HepG2 (cell line): Measurements from ENCODE around the gene MZF1. TPM values are rescaled to one million over a fixed set of nuclear protein-coding genes. Genes with fewer than 3 reads are reported as not detected.
A peak's percentile ranks its signal among the peaks of the same experiment; 100 is the strongest.

Source experiments
- ATAC-seq: fragments of 200-7000 bp; cut with Tn5 transposase; 3 replicates; pipeline ENCODE4 v1.9.1; 2020; ENCODE audit warnings: mild to moderate bottlenecking, moderate library complexity
- BruUV-seq: library from RNA; stranded (reverse); fragments of 400-500 nt; replicated peaks from 2 replicates; lab custom pipeline; 2021; lab: Mats Ljungman, UMichigan
- CTCF ChIA-PET: fragments of 300-600 bp; formaldehyde crosslinking; extraction: SDS; loops from one replicate; lab custom pipeline; 2021; ENCODE audit warnings: low total read pairs, inconsistent platforms, low intra/inter-chr PET ratio; lab: Yijun Ruan, JAX
- POLR2A ChIA-PET: fragments of 350-600 bp; sonication (Branson Sonifier 250); formaldehyde crosslinking; loops from one replicate; lab custom pipeline; 2020; ENCODE audit warnings: antibody characterized with exemption, inconsistent platforms; lab: Yijun Ruan, JAX
- DNase-seq: peaks from one replicate; pipeline ENCODE4 v3.0.0-alpha.2; 2015; ENCODE audit warnings: low spot score
- FAIRE-seq: peaks from 3 replicates; lab custom pipeline; 2011; peaks lifted over from hg19 to GRCh38; lab: Jason Lieb, UNC
- H2AFZ ChIP-seq: one replicate; pipeline ENCODE4 v1.6.1; 2011; ENCODE audit warnings: low read length, inconsistent platforms
- H3K27ac ChIP-seq: fragments of 300-600 bp; 3 replicates; pipeline ENCODE4 v1.8.0; 2011; ENCODE audit warnings: mixed run types, mild to moderate bottlenecking, mixed read lengths, low read length, inconsistent platforms; ENCODE audit not compliant: insufficient read depth; ENCODE audit errors: extremely low read length
- H3K27me3 ChIP-seq, 2 experiments: fragments of 200-600 bp in 1 of 2; 2 replicates in 1 of 2; 3 replicates in 1 of 2; pipeline versions ENCODE4 v1.6.0 to v1.8.0; 2011; ENCODE audit warnings: low read length in 2 of 2, mild to moderate bottlenecking in 2 of 2, moderate library complexity in 2 of 2, inconsistent platforms in 1 of 2; ENCODE audit not compliant: insufficient read depth in 2 of 2, control insufficient read depth in 1 of 2
- H3K36me3 ChIP-seq, 2 experiments: fragments of 200-600 bp in 1 of 2; replicated peaks in 1 of 2; 2 replicates in 1 of 2; 3 replicates in 1 of 2; pipeline versions ENCODE4 v1.5.1 to v1.8.0; 2011; ENCODE audit warnings: low read length in 2 of 2, inconsistent platforms in 1 of 2; ENCODE audit not compliant: insufficient read depth in 2 of 2, control insufficient read depth in 1 of 2
- H3K4me1 ChIP-seq: 2 replicates; pipeline ENCODE4 v1.5.1; 2012; ENCODE audit warnings: low read length, inconsistent platforms; ENCODE audit not compliant: insufficient read depth
- H3K4me2 ChIP-seq: 2 replicates; pipeline ENCODE4 v1.6.0; 2011; ENCODE audit warnings: low read depth, low read length, inconsistent platforms
- H3K4me3 ChIP-seq, 3 experiments: fragments of 200-600 bp in 1 of 3; sonication (generic), shearing (Covaris generic) in 1 of 3; replicated peaks in 1 of 3; 2 replicates each; pipeline ENCODE4 v1.5.1; 2011 to 2016; ENCODE audit warnings: low read length in 3 of 3, inconsistent platforms in 2 of 3, low read depth in 2 of 3, mild to moderate bottlenecking in 2 of 3, control low read depth in 1 of 3, mixed read lengths in 1 of 3; ENCODE audit not compliant: insufficient read depth in 1 of 3
- H3K79me2 ChIP-seq: one replicate; pipeline ENCODE4 v1.6.1; 2011; ENCODE audit warnings: low read length, inconsistent platforms; ENCODE audit not compliant: insufficient read depth
- H3K9ac ChIP-seq: 2 replicates; pipeline ENCODE4 v1.6.0; 2011; ENCODE audit warnings: mild to moderate bottlenecking, low read depth, low read length, inconsistent platforms; ENCODE audit not compliant: insufficient read depth
- H3K9me3 ChIP-seq: 2 replicates; pipeline ENCODE4 v1.5.1; 2012; ENCODE audit warnings: mild to moderate bottlenecking, low read length
- H4K20me1 ChIP-seq: 2 replicates; pipeline ENCODE4 v1.6.0; 2011; ENCODE audit warnings: inconsistent platforms, mild to moderate bottlenecking, low read length, moderate library complexity; ENCODE audit not compliant: insufficient read depth
- HCFC1 ChIP-seq: fragments of 150-350 bp; IDR thresholded peaks from 2 replicates; pipeline ENCODE4 v1.6.1; 2014; ENCODE audit warnings: low read depth, low read length
- KAT8 ChIP-seq: IDR thresholded peaks from 2 replicates; pipeline ENCODE4 v1.6.1; 2016; ENCODE audit warnings: missing genetic modification reagents, missing compliant biosample characterization
- LCORL ChIP-seq, 2 experiments: fragments of 450-650 bp in 1 of 2; sonication (generic) in 1 of 2; formaldehyde crosslinking in 1 of 2; IDR thresholded peaks; 2 replicates each; pipeline versions ENCODE4 v1.5.0 to v1.6.1; 2017 to 2020; ENCODE audit warnings: antibody characterized with exemption in 1 of 2, missing genetic modification reagents in 1 of 2
- NR2C2 ChIP-seq: sonication (generic); formaldehyde crosslinking; IDR thresholded peaks from 2 replicates; pipeline ENCODE4 v1.4.0; 2020; ENCODE audit warnings: missing genetic modification reagents, mild to moderate bottlenecking, moderate library complexity, borderline replicate concordance
- NR2F1 ChIP-seq, 2 experiments: fragments of 450-650 bp in 1 of 2; formaldehyde crosslinking in 1 of 2; IDR thresholded peaks; 2 replicates each; pipeline versions ENCODE4 v1.5.0 to v1.6.1; 2016 to 2020; ENCODE audit warnings: mild to moderate bottlenecking in 1 of 2, missing compliant biosample characterization in 1 of 2, missing genetic modification reagents in 1 of 2, moderate library complexity in 1 of 2
- NR2F2 ChIP-seq: IDR thresholded peaks from 2 replicates; pipeline ENCODE4 v1.6.1; 2012; ENCODE audit warnings: low read depth, inconsistent platforms, borderline replicate concordance
- NR2F6 ChIP-seq, 2 experiments: IDR thresholded peaks; 2 replicates each; pipeline ENCODE4 v1.6.1; 2016; ENCODE audit warnings: antibody characterized with exemption in 1 of 2, mild to moderate bottlenecking in 1 of 2
- SRF ChIP-seq: IDR thresholded peaks from 2 replicates; pipeline ENCODE4 v1.6.1; 2011; ENCODE audit warnings: mild to moderate bottlenecking, low read depth, low read length, moderate library complexity
- TCF12 ChIP-seq, 2 experiments: fragments of 450-650 bp in 1 of 2; sonication (generic) in 1 of 2; formaldehyde crosslinking in 1 of 2; IDR thresholded peaks; 2 replicates each; pipeline versions ENCODE4 v1.6.1 to v1.8.0; 2017 to 2022; ENCODE audit warnings: antibody characterized with exemption in 1 of 2, mild to moderate bottlenecking in 1 of 2, missing genetic modification reagents in 1 of 2, moderate library complexity in 1 of 2
- ZKSCAN8 ChIP-seq: IDR thresholded peaks from 2 replicates; pipeline ENCODE4 v1.6.1; 2016; ENCODE audit warnings: borderline replicate concordance, missing genetic modification reagents, missing compliant biosample characterization
- ZNF34 ChIP-seq: sonication (generic); formaldehyde crosslinking; IDR thresholded peaks from 2 replicates; pipeline ENCODE4 v1.4.0; 2020; ENCODE audit warnings: mild to moderate bottlenecking, missing genetic modification reagents, borderline replicate concordance
- ZNF430 ChIP-seq: sonication (generic); formaldehyde crosslinking; IDR thresholded peaks from 2 replicates; pipeline ENCODE4 v1.9.0; 2021; ENCODE audit warnings: mild to moderate bottlenecking, missing genetic modification reagents
- ZNF598 ChIP-seq: sonication (generic); formaldehyde crosslinking; IDR thresholded peaks from 2 replicates; pipeline ENCODE4 v1.5.1; 2020; ENCODE audit warnings: mild to moderate bottlenecking, missing genetic modification reagents, borderline replicate concordance
- ZNF713 ChIP-seq: sonication (generic); formaldehyde crosslinking; IDR thresholded peaks from 2 replicates; pipeline ENCODE4 v1.4.0; 2020; ENCODE audit warnings: mild to moderate bottlenecking, missing genetic modification reagents
- ZNF879 ChIP-seq: sonication (generic); formaldehyde crosslinking; IDR thresholded peaks from 2 replicates; pipeline ENCODE4 v1.8.1; 2023; ENCODE audit warnings: missing genetic modification reagents
- ZSCAN20 ChIP-seq: sonication (generic); formaldehyde crosslinking; IDR thresholded peaks from 2 replicates; pipeline ENCODE4 v1.4.0; 2020; ENCODE audit warnings: missing genetic modification reagents, mild to moderate bottlenecking, borderline replicate concordance
- WGBS: methylation state at CpG from one replicate; pipeline ENCODE4 v1.1.6; 2017; ENCODE audit warnings: low lambda C conversion rate; 5-methylcytosine and 5-hydroxymethylcytosine counted together
- in situ Hi-C: cut with HindIII; loops from 2 replicates; pipeline ENCODE4 v1.10.0; 2017; ENCODE audit warnings: low pct_unique_long_range_greater_than_20kb; ENCODE audit not compliant: extremely low pct_ligation_motif_present
- intact Hi-C: fragments of 100-400 bp; cut with micrococcal nuclease; formaldehyde crosslinking; loops from one replicate; pipeline ENCODE4 v1.10.0; 2022; ENCODE audit not compliant: unreplicated experiment
- polyA plus RNA-seq, 8 experiments: library from polyadenylated mRNA; depleted of rRNA in 3 of 8; stranded (reverse) in 7 of 8; unstranded in 1 of 8; fragments of >200 nt; fragmentation: Illumina TruSeq in 4 of 8; extraction: Trizol in 4 of 8; gene quantifications; 2 replicates each; pipeline versions ENCODE4 v1.2.1 to v1.2.3, GENCODE V29; 2011 to 2016; ENCODE audit warnings: low read depth in 4 of 8, missing spikeins in 1 of 8, mixed read lengths in 1 of 8; ENCODE audit not compliant: insufficient read depth in 1 of 8
- total RNA-seq, 5 experiments: library from RNA; depleted of rRNA; stranded (reverse); fragments of >200 nt; fragmentation: Illumina TruSeq; extraction: Trizol; gene quantifications; 2 replicates each; pipeline ENCODE4 v1.2.3, GENCODE V29; 2016; ENCODE audit warnings: low read depth in 1 of 5
- TF ChIP-seq, protein P1 (sequence below): IDR thresholded peaks from 2 replicates; pipeline ENCODE4 v1.6.1; 2016; ENCODE audit warnings: mild to moderate bottlenecking
- TF ChIP-seq, protein P2 (sequence below): sonication (generic); formaldehyde crosslinking; conservative IDR thresholded peaks from 2 replicates; pipeline ENCODE4 v1.8.0; 2022; ENCODE audit warnings: missing genetic modification reagents

The MZF1 gene
- total and polyA plus RNA-seq, 2 of the 13 experiments (the other 11 are each of a cell fraction or from before 2014, with no cell fraction given), result 3.1 to 8.1 TPM

DNA sequence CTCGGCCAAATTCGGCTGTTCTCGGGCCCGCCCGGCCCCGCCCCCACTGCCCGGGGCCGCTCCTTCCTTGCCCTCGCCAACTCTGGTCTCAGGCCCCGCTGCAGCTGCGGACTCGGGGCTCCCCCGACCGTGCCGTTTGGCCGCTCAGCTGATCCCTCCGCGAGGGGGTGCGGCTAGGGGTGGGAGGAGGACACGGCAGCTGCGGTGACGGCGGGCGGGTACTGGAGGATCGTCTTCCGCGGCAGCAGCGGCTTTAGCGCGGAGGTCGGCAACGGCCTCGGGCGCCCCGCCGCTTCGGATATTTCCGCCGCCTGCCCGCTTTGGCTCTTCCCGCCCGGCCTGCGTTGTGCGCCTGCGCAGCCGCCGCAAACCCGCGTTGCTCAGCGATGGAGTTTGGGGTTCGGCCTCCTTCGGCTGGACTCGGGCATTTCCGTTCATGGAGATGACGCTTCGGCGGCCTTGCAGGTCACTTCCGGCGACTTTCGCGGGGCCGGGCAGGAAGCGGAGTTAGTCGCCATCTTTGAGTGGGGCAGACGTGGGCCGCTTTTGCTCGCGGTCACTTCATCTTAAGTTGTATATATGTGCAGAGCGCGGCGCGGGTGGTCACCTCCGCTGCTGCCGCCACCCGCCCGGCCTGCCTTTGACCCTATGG, 14.4 kb downstream of the MZF1 start (continued):
- TF ChIP-seq KAT8 (CRISPR knock-in tag), result peak; percentile 64
- TF ChIP-seq LCORL (IDR thresholded peaks at IDR 0.05), result no peak
- TF ChIP-seq LCORL (CRISPR knock-in tag; IDR thresholded peaks at IDR 0.05), result peak; percentile 63
- peak; percentile 91; the same call in 1 of the 2 replicates for TF ChIP-seq ZNF713 (CRISPR knock-in tag)
- no peak for TF ChIP-seq SRF
- TF ChIP-seq, protein P1, sequence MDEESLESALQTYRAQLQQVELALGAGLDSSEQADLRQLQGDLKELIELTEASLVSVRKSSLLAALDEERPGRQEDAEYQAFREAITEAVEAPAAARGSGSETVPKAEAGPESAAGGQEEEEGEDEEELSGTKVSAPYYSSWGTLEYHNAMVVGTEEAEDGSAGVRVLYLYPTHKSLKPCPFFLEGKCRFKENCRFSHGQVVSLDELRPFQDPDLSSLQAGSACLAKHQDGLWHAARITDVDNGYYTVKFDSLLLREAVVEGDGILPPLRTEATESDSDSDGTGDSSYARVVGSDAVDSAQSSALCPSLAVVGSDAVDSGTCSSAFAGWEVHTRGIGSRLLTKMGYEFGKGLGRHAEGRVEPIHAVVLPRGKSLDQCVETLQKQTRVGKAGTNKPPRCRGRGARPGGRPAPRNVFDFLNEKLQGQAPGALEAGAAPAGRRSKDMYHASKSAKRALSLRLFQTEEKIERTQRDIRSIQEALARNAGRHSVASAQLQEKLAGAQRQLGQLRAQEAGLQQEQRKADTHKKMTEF, result peak; percentile 85; the same call in 1 of the 2 replicates

DNA sequence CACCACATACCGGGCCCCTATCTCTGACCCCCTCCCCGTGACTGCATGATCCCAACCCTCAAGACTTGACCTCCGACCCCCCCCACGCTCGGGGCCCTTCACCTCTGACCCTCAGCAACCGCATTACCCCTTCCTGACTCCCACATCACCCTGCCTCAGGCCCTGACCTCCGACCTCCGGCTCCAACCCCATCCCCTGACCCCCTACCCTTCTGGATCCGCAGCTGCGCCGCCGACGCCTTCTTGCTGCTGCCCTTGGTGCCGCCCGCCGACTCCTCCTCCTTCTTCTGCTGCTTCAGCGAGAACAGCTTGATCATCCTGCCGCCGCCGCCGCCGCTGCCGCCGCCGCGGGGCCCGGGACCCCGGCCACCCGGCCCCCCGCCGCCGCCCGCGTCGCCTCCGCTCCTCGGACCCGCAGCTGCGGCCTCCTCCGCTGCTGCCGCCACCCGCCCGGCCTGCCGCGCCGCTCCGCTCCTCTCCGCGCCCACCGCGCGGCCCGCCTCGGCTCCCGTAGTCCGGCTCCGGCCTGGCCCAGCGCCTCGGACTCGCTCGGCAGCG, 15.0 kb downstream of the MZF1 start, which contains the start of gene UBE2M:
UBE2M (minus strand) TSS at position 546 of the 557 bp plus-strand sequence; CDS start at position 316, 230 bp downstream.
- ChIA-PET POLR2A (interaction anchor here (2.0 to 3.9 kb wide), 6 partner anchors 14 to 47 kb away, joined by 8 to 42 read pairs (median 27); partner anchors contain the start of genes MZF1, SLC27A5, TRIM28 and ZBTB45), CTCF (no interaction called here)
- Histone ChIP-seq H3K79me2 (peaks cover 34% of the 10 kb centered on the region), H4K20me1 (no peaks in the 10 kb centered on the region), H2AFZ (no peak within 1 kb of the TSS), H3K4me2 (peak within 1 kb of the TSS; percentile 95), H3K9me3 (no peaks in the 10 kb centered on the region), H3K4me3 (peak within 1 kb of the TSS; percentile 81 to 84 (median 84)), H3K27me3 (no peaks in the 10 kb centered on the region), H3K4me1 (peaks cover 40% of the 10 kb centered on the region), H3K36me3 (peaks cover 8 to 9% of the 10 kb centered on the region in 2 experiments; a peak in 4 of 5 replicates), H3K9ac (peak within 1 kb of the TSS; percentile 98), H3K27ac (peak within 1 kb of the TSS; percentile 96)
- under 1% methylated on average over 23 of the region's 62 CpGs for WGBS
- no peak for ATAC-seq
- FAIRE-seq, result no peak
- BruUV-seq, result no TSS peak
- intact Hi-C loops, result no loop called here
- no peak for DNase-seq
- in situ Hi-C loops, result no loop called here
- TF ChIP-seq ZNF430 (CRISPR knock-in tag) (no peak), ZNF879 (CRISPR knock-in tag) (no peak), TCF12 (IDR thresholded peaks at IDR 0.05) (no peak), TCF12 (CRISPR knock-in tag; IDR thresholded peaks at IDR 0.05) (no peak), ZSCAN20 (CRISPR knock-in tag) (no peak), ZNF34 (CRISPR knock-in tag) (peak; percentile 5; the same call in 1 of the 2 replicates), ZNF598 (CRISPR knock-in tag) (no peak), NR2C2 (peak; percentile 67), NR2F2 (peak; percentile 41; the same call in 1 of the 2 replicates), ZKSCAN8 (CRISPR knock-in tag) (no peak), NR2F6 (IDR thresholded peaks at IDR 0.05) (peak; percentile 73), NR2F6 (CRISPR knock-in tag; IDR thresholded peaks at IDR 0.05) (peak; percentile 37; the same call in 1 of the 2 replicates), HCFC1 (peak; percentile 25; the same call in 1 of the 2 replicates), NR2F1 (CRISPR knock-in tag; IDR thresholded peaks at IDR 0.05) (peak; percentile 21 to 74; a peak in 2 of 4 replicates)
- TF ChIP-seq, protein P2, sequence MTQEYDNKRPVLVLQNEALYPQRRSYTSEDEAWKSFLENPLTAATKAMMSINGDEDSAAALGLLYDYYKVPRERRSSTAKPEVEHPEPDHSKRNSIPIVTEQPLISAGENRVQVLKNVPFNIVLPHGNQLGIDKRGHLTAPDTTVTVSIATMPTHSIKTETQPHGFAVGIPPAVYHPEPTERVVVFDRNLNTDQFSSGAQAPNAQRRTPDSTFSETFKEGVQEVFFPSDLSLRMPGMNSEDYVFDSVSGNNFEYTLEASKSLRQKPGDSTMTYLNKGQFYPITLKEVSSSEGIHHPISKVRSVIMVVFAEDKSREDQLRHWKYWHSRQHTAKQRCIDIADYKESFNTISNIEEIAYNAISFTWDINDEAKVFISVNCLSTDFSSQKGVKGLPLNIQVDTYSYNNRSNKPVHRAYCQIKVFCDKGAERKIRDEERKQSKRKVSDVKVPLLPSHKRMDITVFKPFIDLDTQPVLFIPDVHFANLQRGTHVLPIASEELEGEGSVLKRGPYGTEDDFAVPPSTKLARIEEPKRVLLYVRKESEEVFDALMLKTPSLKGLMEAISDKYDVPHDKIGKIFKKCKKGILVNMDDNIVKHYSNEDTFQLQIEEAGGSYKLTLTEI (CRISPR knock-in tag), result no peak
